GM12878 (cell line): ENCODE results near the gene DIO1. TPM values are rescaled to one million over a fixed set of nuclear protein-coding genes. Genes with fewer than 3 reads are reported as not detected.

Experiments
- FOS ChIP-seq: IDR thresholded peaks from 3 replicates; pipeline ENCODE4 v1.6.1; 2011; ENCODE audit warnings: borderline replicate concordance; ENCODE audit not compliant: insufficient read length; ENCODE audit errors: extremely low read depth
- JUND ChIP-seq: IDR thresholded peaks from 2 replicates; pipeline ENCODE4 v1.6.1; 2012; ENCODE audit warnings: low read depth, mild to moderate bottlenecking, low read length, improper control_type of control experiment, moderate library complexity
- NBN ChIP-seq: fragments of 450-650 bp; IDR thresholded peaks from 2 replicates; pipeline ENCODE4 v1.6.1; 2016
- RELB ChIP-seq: fragments of 450-650 bp; IDR thresholded peaks from 2 replicates; pipeline ENCODE4 v1.6.1; 2017; ENCODE audit warnings: low read depth, mild to moderate bottlenecking, moderate library complexity
- SP1 ChIP-seq: IDR thresholded peaks from one replicate; pipeline ENCODE4 v1.6.1; 2011; ENCODE audit warnings: low read depth, low read length
- polyA plus RNA-seq, 11 experiments: library from polyadenylated mRNA; depleted of rRNA in 4 of 11; unstranded in 6 of 11; stranded (reverse) in 5 of 11; fragments of >200 nt; fragmentation: Nextera tagmentation in 4 of 11; fragmentation: Illumina TruSeq in 1 of 11; extraction: Ambion mirVana in 4 of 11; extraction: Trizol in 1 of 11; gene quantifications; 1 replicate in 1 of 11; 2 replicates in 10 of 11; pipeline versions ENCODE4 v1.2.1 to v1.2.3, GENCODE V29; 2011 to 2016; ENCODE audit warnings: inconsistent platforms in 2 of 11, missing spikeins in 2 of 11, low read depth in 1 of 11
- total RNA-seq, 4 experiments: library from RNA; depleted of rRNA in 3 of 4; stranded (reverse); fragments of >200 nt in 3 of 4; fragmentation: Illumina TruSeq in 1 of 4; extraction: Trizol in 1 of 4; gene quantifications; 2 replicates each; pipeline versions ENCODE4 v1.2.1 to v1.2.3, GENCODE V29; 2013 to 2021
- TF ChIP-seq, protein P1 (sequence below): fragments of 450-650 bp; IDR thresholded peaks from 2 replicates; pipeline ENCODE4 v1.6.1; 2016; ENCODE audit warnings: mild to moderate bottlenecking
- TF ChIP-seq, protein P2 (sequence below): fragments of 450-650 bp; IDR thresholded peaks from 2 replicates; pipeline ENCODE4 v1.6.1; 2017; ENCODE audit warnings: mild to moderate bottlenecking

The DIO1 gene
- total and polyA plus RNA-seq, 10 of the 15 experiments (the other 5 are each of a cell fraction or from before 2014, with no cell fraction given), result 0.11 to 0.26 (median 0.12) TPM; not detected in 6

DNA sequence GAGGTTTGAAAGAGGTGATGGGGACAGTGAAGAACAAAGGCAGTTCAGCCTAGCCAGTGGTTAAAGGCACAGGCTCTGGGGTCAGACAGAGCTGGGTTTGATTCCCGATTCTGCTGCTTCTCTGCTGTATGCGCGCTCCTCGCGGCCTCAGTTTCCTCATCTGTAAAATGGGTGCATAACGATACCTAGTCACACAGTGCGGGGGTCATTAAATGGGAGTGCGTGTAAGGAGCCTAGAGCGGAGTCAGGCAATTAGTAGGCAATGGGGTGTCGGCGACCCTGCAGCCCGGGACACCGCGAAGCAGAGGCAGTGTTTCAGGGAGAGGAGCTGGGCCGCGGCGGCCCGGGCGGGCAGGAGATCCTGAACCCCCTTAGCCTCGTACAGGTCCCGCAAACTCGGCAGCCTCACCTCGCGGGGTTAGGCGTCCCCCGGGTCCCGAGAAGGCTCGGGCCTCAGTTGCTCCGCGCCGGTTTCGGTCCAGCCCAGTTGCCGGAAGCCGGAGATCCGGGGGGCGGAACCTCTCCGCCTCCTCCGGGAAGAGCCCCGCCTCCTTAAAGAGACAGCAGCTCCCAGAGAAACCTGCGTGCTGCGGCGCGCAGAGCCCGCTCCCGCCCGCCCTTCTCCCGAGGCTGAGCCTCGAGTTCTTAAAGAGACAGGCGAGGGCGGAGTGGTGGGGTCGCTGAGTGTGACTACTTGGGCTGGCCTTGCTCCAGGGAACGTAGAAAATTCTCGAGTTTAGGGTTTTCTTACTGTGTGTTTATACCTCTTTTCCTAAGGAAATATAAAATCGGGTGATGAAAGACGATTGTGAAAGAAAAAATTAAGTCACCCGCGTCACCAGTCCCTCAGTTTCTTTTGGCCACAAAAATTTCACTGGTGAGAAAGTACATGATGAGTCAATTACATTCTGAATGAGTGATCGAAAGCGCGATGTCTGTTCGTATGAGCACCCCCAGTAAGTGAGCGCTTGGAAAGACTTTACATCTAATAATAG lies 4.4 kb upstream of the DIO1 start, which contains the start of gene YIPF1 (continued):
- TF ChIP-seq RELB, result peak; percentile 99
- TF ChIP-seq NBN, result peak; percentile 66; the same call in 1 of the 2 replicates
- TF ChIP-seq, protein P1, sequence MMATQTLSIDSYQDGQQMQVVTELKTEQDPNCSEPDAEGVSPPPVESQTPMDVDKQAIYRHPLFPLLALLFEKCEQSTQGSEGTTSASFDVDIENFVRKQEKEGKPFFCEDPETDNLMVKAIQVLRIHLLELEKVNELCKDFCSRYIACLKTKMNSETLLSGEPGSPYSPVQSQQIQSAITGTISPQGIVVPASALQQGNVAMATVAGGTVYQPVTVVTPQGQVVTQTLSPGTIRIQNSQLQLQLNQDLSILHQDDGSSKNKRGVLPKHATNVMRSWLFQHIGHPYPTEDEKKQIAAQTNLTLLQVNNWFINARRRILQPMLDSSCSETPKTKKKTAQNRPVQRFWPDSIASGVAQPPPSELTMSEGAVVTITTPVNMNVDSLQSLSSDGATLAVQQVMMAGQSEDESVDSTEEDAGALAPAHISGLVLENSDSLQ, result 0 out of 2 replicates have a peak, but pooled peaks have one; percentile 48
- TF ChIP-seq FOS, result no peak
- TF ChIP-seq SP1, result peak; percentile 94
- no peak for TF ChIP-seq JUND
- TF ChIP-seq, protein P2, sequence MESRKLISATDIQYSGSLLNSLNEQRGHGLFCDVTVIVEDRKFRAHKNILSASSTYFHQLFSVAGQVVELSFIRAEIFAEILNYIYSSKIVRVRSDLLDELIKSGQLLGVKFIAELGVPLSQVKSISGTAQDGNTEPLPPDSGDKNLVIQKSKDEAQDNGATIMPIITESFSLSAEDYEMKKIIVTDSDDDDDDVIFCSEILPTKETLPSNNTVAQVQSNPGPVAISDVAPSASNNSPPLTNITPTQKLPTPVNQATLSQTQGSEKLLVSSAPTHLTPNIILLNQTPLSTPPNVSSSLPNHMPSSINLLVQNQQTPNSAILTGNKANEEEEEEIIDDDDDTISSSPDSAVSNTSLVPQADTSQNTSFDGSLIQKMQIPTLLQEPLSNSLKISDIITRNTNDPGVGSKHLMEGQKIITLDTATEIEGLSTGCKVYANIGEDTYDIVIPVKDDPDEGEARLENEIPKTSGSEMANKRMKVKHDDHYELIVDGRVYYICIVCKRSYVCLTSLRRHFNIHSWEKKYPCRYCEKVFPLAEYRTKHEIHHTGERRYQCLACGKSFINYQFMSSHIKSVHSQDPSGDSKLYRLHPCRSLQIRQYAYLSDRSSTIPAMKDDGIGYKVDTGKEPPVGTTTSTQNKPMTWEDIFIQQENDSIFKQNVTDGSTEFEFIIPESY, result no peak
